Thoracic aorta (tissue), 2 donors: ENCODE data around the gene ZNF628. TPM values are rescaled to one million over a fixed set of nuclear protein-coding genes. Genes with fewer than 3 reads are reported as not detected.

Source experiments
- ATAC-seq: fragments of 150-250 bp; one replicate; pipeline ENCODE4 v1.8.0; 2017; ENCODE audit warnings: low read depth; ENCODE audit not compliant: insufficient number of reproducible peaks, low FRiP score
- DNase-seq: peaks from one replicate; pipeline ENCODE4 v3.0.0-alpha.2; 2020; ENCODE audit warnings: low spot score
- H3K27ac ChIP-seq, 2 donors: fragments of 200-600 bp; sonication (generic); 1 replicate in 1 of 2; 2 replicates in 1 of 2; pipeline ENCODE4 v1.5.1; 2016; ENCODE audit warnings: mild to moderate bottlenecking in 2 of 2, moderate library complexity in 2 of 2
- H3K27me3 ChIP-seq: fragments of 200-600 bp; sonication (generic); replicated peaks from 2 replicates; pipeline ENCODE4 v1.6.0; 2016; ENCODE audit warnings: mild to moderate bottlenecking; ENCODE audit not compliant: insufficient read depth
- H3K36me3 ChIP-seq: fragments of 200-600 bp; sonication (generic); one replicate; pipeline ENCODE4 v1.5.1; 2016
- H3K4me1 ChIP-seq, 2 donors: fragments of 200-600 bp; sonication (generic); 1 replicate in 1 of 2; 2 replicates in 1 of 2; pipeline versions ENCODE4 v1.5.1 to v1.6.0; 2016; ENCODE audit warnings: low read depth in 2 of 2, mild to moderate bottlenecking in 1 of 2; ENCODE audit not compliant: control insufficient read depth in 1 of 2
- H3K4me3 ChIP-seq: fragments of 200-600 bp; sonication (generic); 2 replicates; pipeline ENCODE4 v1.5.1; 2016; ENCODE audit warnings: mild to moderate bottlenecking
- H3K9me3 ChIP-seq: fragments of 200-600 bp; sonication (generic); 2 replicates; pipeline ENCODE4 v1.5.1; 2016
- total RNA-seq, 2 donors: library from RNA; depleted of rRNA; stranded (reverse); fragments of >200 nt; gene quantifications; one replicate each; pipeline versions ENCODE4 v1.1.0 to v1.2.3, GENCODE V29; 2016
- TF ChIP-seq, protein P1 (sequence below): fragments of 200-600 bp; sonication (generic); IDR thresholded peaks from one replicate; pipeline ENCODE4 v1.5.1; 2019; ENCODE audit warnings: antibody characterized with exemption

Gene ZNF628
- total RNA-seq, 2 donors from 2014 or later = 3.5 to 7.2 TPM

DNA sequence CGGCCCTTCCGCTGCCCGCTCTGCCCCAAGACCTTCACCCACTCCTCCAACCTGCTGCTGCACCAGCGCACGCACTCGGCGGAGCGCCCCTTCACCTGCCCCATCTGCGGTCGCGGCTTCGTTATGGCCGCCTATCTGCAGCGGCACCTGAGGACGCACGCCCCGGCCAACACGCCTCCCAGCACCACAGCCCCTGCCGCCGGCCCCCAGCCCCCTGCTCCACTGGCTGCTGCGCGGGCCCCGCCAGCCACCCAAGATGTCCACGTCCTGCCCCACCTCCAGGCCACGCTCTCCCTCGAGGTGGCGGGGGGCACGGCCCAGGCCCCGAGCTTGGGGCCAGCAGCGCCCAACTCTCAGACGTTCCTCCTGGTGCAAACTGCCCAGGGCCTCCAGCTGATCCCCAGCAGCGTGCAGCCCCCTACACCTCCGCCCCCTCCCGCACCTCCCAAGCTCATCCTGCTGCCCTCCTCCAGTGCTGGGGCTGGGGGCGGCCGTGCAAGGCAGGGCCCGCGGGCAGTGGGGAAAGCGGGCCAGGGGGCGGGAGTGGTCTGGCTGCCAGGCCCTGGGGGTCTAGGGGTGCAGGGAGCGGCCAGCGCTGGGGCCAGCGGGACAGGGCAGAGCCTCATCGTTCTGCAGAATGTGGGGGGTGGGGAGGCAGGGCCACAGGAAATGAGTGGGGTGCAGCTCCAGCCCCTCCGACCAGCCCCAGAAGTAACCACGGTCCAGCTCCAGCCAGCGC, 6.7 kb downstream of the ZNF628 start:
- Histone ChIP-seq H3K4me3 (no peak overlapping the region), H3K9me3 (no peaks in the 10 kb centered on the region), H3K36me3 (peaks cover 10% of the 10 kb centered on the region), H3K4me1 (peaks cover 29 to 38% of the 10 kb centered on the region in 2 donors), H3K27ac (no peak overlapping the region), H3K27me3 (no peaks in the 10 kb centered on the region)
- TF ChIP-seq, protein P1, sequence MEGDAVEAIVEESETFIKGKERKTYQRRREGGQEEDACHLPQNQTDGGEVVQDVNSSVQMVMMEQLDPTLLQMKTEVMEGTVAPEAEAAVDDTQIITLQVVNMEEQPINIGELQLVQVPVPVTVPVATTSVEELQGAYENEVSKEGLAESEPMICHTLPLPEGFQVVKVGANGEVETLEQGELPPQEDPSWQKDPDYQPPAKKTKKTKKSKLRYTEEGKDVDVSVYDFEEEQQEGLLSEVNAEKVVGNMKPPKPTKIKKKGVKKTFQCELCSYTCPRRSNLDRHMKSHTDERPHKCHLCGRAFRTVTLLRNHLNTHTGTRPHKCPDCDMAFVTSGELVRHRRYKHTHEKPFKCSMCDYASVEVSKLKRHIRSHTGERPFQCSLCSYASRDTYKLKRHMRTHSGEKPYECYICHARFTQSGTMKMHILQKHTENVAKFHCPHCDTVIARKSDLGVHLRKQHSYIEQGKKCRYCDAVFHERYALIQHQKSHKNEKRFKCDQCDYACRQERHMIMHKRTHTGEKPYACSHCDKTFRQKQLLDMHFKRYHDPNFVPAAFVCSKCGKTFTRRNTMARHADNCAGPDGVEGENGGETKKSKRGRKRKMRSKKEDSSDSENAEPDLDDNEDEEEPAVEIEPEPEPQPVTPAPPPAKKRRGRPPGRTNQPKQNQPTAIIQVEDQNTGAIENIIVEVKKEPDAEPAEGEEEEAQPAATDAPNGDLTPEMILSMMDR = no peak
- no peak for DNase-seq
- ATAC-seq = no peak

DNA sequence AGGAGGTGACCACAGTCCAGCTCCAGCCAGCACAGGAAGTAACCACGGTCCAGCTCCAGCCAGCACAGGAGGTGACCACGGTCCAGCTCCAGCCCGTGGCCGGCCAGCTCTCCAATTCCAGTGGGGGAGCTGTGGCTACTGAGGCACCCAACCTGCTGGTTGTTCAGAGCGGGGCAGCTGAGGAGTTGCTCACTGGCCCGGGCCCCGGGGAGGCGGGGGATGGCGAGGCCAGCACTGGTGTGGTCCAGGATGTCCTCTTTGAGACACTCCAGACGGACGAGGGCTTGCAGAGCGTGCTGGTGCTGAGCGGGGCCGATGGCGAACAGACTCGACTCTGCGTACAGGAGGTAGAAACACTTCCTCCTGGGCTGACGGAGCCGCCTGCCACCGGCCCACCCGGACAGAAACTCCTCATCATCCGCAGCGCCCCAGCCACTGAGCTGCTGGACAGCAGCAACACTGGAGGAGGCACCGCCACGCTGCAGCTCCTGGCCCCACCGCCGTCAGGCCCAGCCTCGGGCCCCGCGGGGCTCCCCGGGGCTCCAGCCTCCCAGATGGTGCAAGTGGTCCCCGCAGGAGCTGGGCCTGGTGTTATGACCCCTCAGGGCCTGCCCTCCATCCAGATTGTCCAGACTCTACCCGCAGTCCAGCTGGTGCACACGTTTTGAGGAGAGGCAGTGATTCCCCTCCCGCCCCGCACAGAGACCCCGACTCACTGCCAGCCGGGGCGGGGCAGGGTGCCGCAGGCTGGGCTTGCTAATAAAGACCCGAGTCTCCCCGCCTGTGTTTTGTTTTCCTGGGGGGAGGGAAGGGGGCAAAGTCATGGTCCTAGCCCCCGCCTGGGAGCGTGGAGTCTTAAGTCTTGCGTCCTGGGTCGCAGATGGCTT, 7.5 kb downstream of the ZNF628 start:
- TF ChIP-seq, protein P1 = no peak
- peaks cover 10% of the 10 kb centered on the region for H3K36me3 ChIP-seq
- peak overlapping the region in 1 of 2 donors; percentile 90 for H3K27ac ChIP-seq
- no peak for DNase-seq
- no peak for ATAC-seq
- H3K9me3 ChIP-seq = no peaks in the 10 kb centered on the region
- H3K4me3 ChIP-seq = peak overlapping the region; percentile 91
- no peaks in the 10 kb centered on the region for H3K27me3 ChIP-seq
- H3K4me1 ChIP-seq = peaks cover 31 to 42% of the 10 kb centered on the region in 2 donors

DNA sequence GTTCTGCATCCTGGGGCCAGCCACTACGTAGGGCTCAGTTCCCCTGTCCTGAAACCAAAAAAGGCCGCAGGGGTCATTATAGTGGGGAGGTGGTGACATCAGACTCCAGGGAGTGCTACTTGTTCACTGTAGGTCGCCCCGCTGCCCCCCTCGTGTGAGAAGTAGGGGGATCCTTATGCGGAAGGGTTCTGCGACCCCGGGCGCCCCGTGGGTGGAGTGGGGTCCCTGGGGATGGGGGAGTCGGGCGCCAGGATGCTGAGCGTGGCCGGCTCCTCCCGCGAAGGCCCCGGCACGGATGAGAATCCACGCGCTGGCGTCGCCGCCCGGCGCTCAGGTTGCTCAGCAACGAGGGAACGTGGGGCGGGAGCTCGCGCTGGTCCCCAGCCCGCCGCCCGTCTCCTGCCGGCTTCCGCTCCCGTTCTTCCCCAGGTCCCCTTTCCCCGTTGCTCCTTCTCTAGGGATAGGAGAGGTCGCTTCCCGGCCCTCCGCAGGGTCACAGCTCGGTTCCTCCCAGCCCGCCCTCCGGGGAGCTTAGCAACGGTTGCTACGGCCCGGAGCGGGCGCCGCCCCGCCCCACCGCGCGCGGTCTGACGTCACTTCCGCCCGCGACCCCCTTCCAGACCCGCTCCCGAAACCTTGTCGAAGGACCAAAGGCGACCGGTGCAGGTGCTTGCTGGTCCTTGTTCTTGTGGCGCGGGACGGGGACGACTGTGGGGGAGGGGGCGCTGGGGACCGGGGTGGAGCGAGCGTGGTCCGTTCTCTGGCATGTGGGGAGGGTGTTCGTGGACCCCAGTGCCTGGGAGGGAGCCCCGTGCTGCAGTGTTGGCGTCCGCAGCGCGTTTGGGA, 8.4 kb downstream of the ZNF628 start, which contains the start of gene NAT14:
NAT14 (plus strand) TSS at position 596 of the 846 bp plus-strand sequence. CDS start 521 bp downstream, outside the sequence.
- H3K9me3 ChIP-seq = no peaks in the 10 kb centered on the region
- peaks cover 10% of the 10 kb centered on the region for H3K36me3 ChIP-seq
- H3K27ac ChIP-seq = peak within 1 kb of the TSS; percentile 58 to 90
- no peaks in the 10 kb centered on the region for H3K27me3 ChIP-seq
- DNase-seq = no peak
- TF ChIP-seq, protein P1 = no peak
- no peak for ATAC-seq
- H3K4me3 ChIP-seq = peak within 1 kb of the TSS; percentile 91
- H3K4me1 ChIP-seq = peaks cover 31 to 42% of the 10 kb centered on the region in 2 donors

DNA sequence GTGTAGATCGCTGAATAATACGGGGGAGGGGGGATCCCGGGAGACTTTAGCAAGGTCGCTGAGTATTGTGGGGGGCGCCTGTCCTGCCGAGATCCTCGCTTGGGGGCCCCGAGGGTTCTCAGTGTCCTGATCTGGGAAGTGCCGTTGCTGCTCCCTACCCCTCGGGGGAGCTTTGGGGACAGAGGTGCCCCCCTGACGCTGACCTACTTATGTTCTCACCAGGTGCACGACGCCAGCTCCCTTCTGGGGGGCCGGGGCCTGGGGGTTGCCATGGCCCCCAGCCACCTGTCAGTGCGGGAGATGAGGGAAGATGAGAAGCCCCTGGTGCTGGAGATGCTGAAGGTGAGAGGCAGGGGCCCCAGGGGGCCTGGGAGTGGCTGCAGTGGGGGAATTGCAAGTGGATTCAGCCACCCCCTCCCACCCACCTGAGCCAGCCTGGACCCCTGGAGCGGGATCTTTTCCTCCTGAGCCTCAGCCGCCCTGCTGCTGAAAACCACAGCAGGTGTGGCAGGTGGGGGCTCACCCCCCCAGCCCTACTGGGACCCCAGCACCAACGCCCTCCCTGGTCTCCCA, 9.1 kb downstream of the ZNF628 start:
- DNase-seq (no peak), ATAC-seq (no peak)
- Histone ChIP-seq H3K4me1 (peaks cover 31 to 42% of the 10 kb centered on the region in 2 donors), H3K4me3 (peak overlapping the region; percentile 91), H3K9me3 (no peaks in the 10 kb centered on the region), H3K27ac (peak overlapping the region; percentile 58 to 90), H3K36me3 (peaks cover 10% of the 10 kb centered on the region), H3K27me3 (no peaks in the 10 kb centered on the region)
- TF ChIP-seq, protein P1 = no peak
